HepG2 (cell line): Measurements from ENCODE around the gene CYLD. TPM values are rescaled to one million over a fixed set of nuclear protein-coding genes. Genes with fewer than 3 reads are reported as not detected.

Experiments used
- CSRNP1 ChIP-seq: sonication (generic); formaldehyde crosslinking; IDR thresholded peaks from 2 replicates; pipeline ENCODE4 v1.8.1; 2023; ENCODE audit warnings: mild to moderate bottlenecking, missing genetic modification reagents
- DMAP1 ChIP-seq: IDR thresholded peaks from 2 replicates; pipeline ENCODE4 v1.6.1; 2016
- DRAP1 ChIP-seq: IDR thresholded peaks from 2 replicates; pipeline ENCODE4 v1.6.1; 2016; ENCODE audit warnings: missing genetic modification reagents, missing compliant biosample characterization
- ETV5 ChIP-seq: IDR thresholded peaks from 2 replicates; pipeline ENCODE4 v1.6.1; 2018; ENCODE audit warnings: missing biosample characterization, missing genetic modification reagents, inconsistent platforms, borderline replicate concordance
- GATAD2A ChIP-seq: IDR thresholded peaks from 2 replicates; pipeline ENCODE4 v1.6.1; 2016
- HNF4A ChIP-seq: sonication (generic); formaldehyde crosslinking; IDR thresholded peaks from 2 replicates; pipeline ENCODE4 v1.4.0; 2020; ENCODE audit warnings: missing genetic modification reagents
- HOMEZ ChIP-seq: IDR thresholded peaks from 2 replicates; pipeline ENCODE4 v1.6.1; 2016; ENCODE audit warnings: low read depth
- MATR3 ChIP-seq: sonication (generic); formaldehyde crosslinking; IDR thresholded peaks from 2 replicates; pipeline ENCODE4 v1.4.0; 2020; ENCODE audit warnings: missing genetic modification reagents
- MEF2D ChIP-seq: sonication (generic); formaldehyde crosslinking; IDR thresholded peaks from 2 replicates; pipeline ENCODE4 v1.5.1; 2020; ENCODE audit warnings: mild to moderate bottlenecking, missing genetic modification reagents
- MLX ChIP-seq: IDR thresholded peaks from 2 replicates; pipeline ENCODE4 v1.6.1; 2016
- NCOA1 ChIP-seq: sonication (generic); formaldehyde crosslinking; IDR thresholded peaks from 2 replicates; pipeline ENCODE4 v1.9.0; 2021; ENCODE audit warnings: missing genetic modification reagents
- NR2F6 ChIP-seq, 2 experiments: IDR thresholded peaks; 2 replicates each; pipeline ENCODE4 v1.6.1; 2016; ENCODE audit warnings: antibody characterized with exemption in 1 of 2, mild to moderate bottlenecking in 1 of 2
- ONECUT2 ChIP-seq: sonication (generic); formaldehyde crosslinking; IDR thresholded peaks from 2 replicates; pipeline ENCODE4 v1.4.0; 2020; ENCODE audit warnings: missing genetic modification reagents
- RELA ChIP-seq: sonication (generic); formaldehyde crosslinking; IDR thresholded peaks from 2 replicates; pipeline ENCODE4 v1.4.0; 2020; ENCODE audit warnings: missing genetic modification reagents
- SAP130 ChIP-seq: IDR thresholded peaks from 2 replicates; pipeline ENCODE4 v1.6.1; 2016; ENCODE audit warnings: low read depth
- SSRP1 ChIP-seq: IDR thresholded peaks from 2 replicates; pipeline ENCODE4 v1.6.1; 2016; ENCODE audit warnings: control low read depth
- TCF7 ChIP-seq: sonication (generic); IDR thresholded peaks from 2 replicates; pipeline ENCODE4 v1.6.1; 2016; ENCODE audit warnings: antibody characterized with exemption, low read depth
- TIGD3 ChIP-seq: sonication (generic); formaldehyde crosslinking; IDR thresholded peaks from 2 replicates; pipeline ENCODE4 v1.5.1; 2020; ENCODE audit warnings: mild to moderate bottlenecking, missing genetic modification reagents, borderline replicate concordance
- YEATS4 ChIP-seq: sonication (generic); formaldehyde crosslinking; IDR thresholded peaks from 2 replicates; pipeline ENCODE4 v1.4.0; 2020; ENCODE audit warnings: missing genetic modification reagents, borderline replicate concordance
- ZBTB25 ChIP-seq: IDR thresholded peaks from 2 replicates; pipeline ENCODE4 v1.6.1; 2018; ENCODE audit warnings: missing genetic modification reagents
- ZNF101 ChIP-seq: sonication (generic); formaldehyde crosslinking; IDR thresholded peaks from 2 replicates; pipeline ENCODE4 v1.4.0; 2020; ENCODE audit warnings: mild to moderate bottlenecking, low read depth, missing genetic modification reagents, borderline replicate concordance
- ZNF138 ChIP-seq: sonication (generic); formaldehyde crosslinking; IDR thresholded peaks from 2 replicates; pipeline ENCODE4 v1.5.0; 2020; ENCODE audit warnings: mild to moderate bottlenecking, low read depth, missing genetic modification reagents
- ZNF414 ChIP-seq: sonication (generic); formaldehyde crosslinking; IDR thresholded peaks from 2 replicates; pipeline ENCODE4 v1.5.0; 2020; ENCODE audit warnings: missing genetic modification reagents
- ZNF619 ChIP-seq: sonication (generic); formaldehyde crosslinking; IDR thresholded peaks from 2 replicates; pipeline ENCODE4 v1.4.0; 2020; ENCODE audit warnings: mild to moderate bottlenecking, missing genetic modification reagents
- ZNF674 ChIP-seq: sonication (generic); formaldehyde crosslinking; IDR thresholded peaks from 2 replicates; pipeline ENCODE4 v1.5.0; 2020; ENCODE audit warnings: low read depth, mild to moderate bottlenecking, missing genetic modification reagents
- ZNF724P ChIP-seq: sonication (generic); formaldehyde crosslinking; IDR thresholded peaks from 2 replicates; pipeline ENCODE4 v1.8.0; 2022; ENCODE audit warnings: missing genetic modification reagents, borderline replicate concordance
- polyA plus RNA-seq, 8 experiments: library from polyadenylated mRNA; depleted of rRNA in 3 of 8; stranded (reverse) in 7 of 8; unstranded in 1 of 8; fragments of >200 nt; fragmentation: Illumina TruSeq in 4 of 8; extraction: Trizol in 4 of 8; gene quantifications; 2 replicates each; pipeline versions ENCODE4 v1.2.1 to v1.2.3, GENCODE V29; 2011 to 2016; ENCODE audit warnings: low read depth in 4 of 8, missing spikeins in 1 of 8, mixed read lengths in 1 of 8; ENCODE audit not compliant: insufficient read depth in 1 of 8
- total RNA-seq, 5 experiments: library from RNA; depleted of rRNA; stranded (reverse); fragments of >200 nt; fragmentation: Illumina TruSeq; extraction: Trizol; gene quantifications; 2 replicates each; pipeline ENCODE4 v1.2.3, GENCODE V29; 2016; ENCODE audit warnings: low read depth in 1 of 5

CYLD gene
- total and polyA plus RNA-seq, 2 of the 13 experiments (the other 11 are each of a cell fraction or from before 2014, with no cell fraction given): 6.1 to 11.4 TPM

GRCh38 chr16:50696126-50696525, 45.8 kb upstream of the CYLD start (continued):
- TF ChIP-seq SSRP1 (CRISPR knock-in tag) (no peak), MEF2D (CRISPR knock-in tag) (no peak), SAP130 (CRISPR knock-in tag) (peak; percentile 12), ONECUT2 (no peak), DRAP1 (CRISPR knock-in tag) (no peak), ZNF724P (CRISPR knock-in tag) (no peak), TIGD3 (no peak), ZNF674 (no peak), MATR3 (CRISPR knock-in tag) (no peak), ETV5 (peak; percentile 57; the same call in 1 of the 2 replicates), CSRNP1 (CRISPR knock-in tag) (no peak), ZBTB25 (CRISPR knock-in tag) (no peak), TCF7 (peak; percentile 83), MLX (CRISPR knock-in tag) (peak; percentile 10; the same call in 1 of the 2 replicates), ZNF101 (CRISPR knock-in tag) (no peak), GATAD2A (peak; percentile 65), RELA (CRISPR knock-in tag) (0 out of 2 replicates have a peak, but pooled peaks have one; percentile 10), ZNF414 (CRISPR knock-in tag) (no peak), NR2F6 (IDR thresholded peaks at IDR 0.05) (no peak; the same call in 1 of the 2 replicates), NR2F6 (CRISPR knock-in tag; IDR thresholded peaks at IDR 0.05) (peak; percentile 63; the same call in 1 of the 2 replicates), NCOA1 (CRISPR knock-in tag) (no peak), YEATS4 (no peak), ZNF138 (CRISPR knock-in tag) (no peak), DMAP1 (CRISPR knock-in tag) (peak; percentile 34; the same call in 1 of the 2 replicates), HNF4A (0 out of 2 replicates have a peak, but pooled peaks have one; percentile 27), HOMEZ (CRISPR knock-in tag) (no peak), ZNF619 (CRISPR knock-in tag) (no peak)
